Neural crest cell (in vitro differentiated cells): Measurements from ENCODE around the gene UBASH3B. TPM values are rescaled to one million over a fixed set of nuclear protein-coding genes. Genes with fewer than 3 reads are reported as not detected.

Source experiments
- DNase-seq: peaks from one replicate; pipeline ENCODE4 v3.0.0; 2021; ENCODE audit warnings: low read depth, mixed read lengths, low spot score
- H3K27ac Mint-ChIP-seq: one replicate; pipeline ENCODE4 v1.8.0; 2021; ENCODE audit warnings: mild to moderate bottlenecking, mixed read lengths; ENCODE audit not compliant: unreplicated experiment
- H3K27me3 Mint-ChIP-seq: 2 replicates; pipeline ENCODE4 v1.8.0; 2021; ENCODE audit warnings: low read depth, mild to moderate bottlenecking, mixed read lengths
- H3K36me3 Mint-ChIP-seq: 2 replicates; pipeline ENCODE4 v1.8.0; 2021; ENCODE audit warnings: low read depth, mild to moderate bottlenecking, mixed read lengths
- H3K4me1 Mint-ChIP-seq: 2 replicates; pipeline ENCODE4 v1.8.0; 2021; ENCODE audit warnings: mixed read lengths
- H3K4me3 Mint-ChIP-seq: one replicate; pipeline ENCODE4 v1.8.0; 2021; ENCODE audit warnings: mild to moderate bottlenecking, mixed read lengths
- H3K9me3 Mint-ChIP-seq: 2 replicates; pipeline ENCODE4 v1.8.0; 2021; ENCODE audit warnings: mixed read lengths
- CTCF ChIP-seq: fragments of 200-600 bp; sonication (generic); conservative IDR thresholded peaks from 2 replicates; pipeline ENCODE4 v1.5.0; 2021; ENCODE audit warnings: antibody characterized with exemption, mild to moderate bottlenecking
- total RNA-seq: library from RNA; stranded (reverse); gene quantifications from 2 replicates; pipeline ENCODE4 v1.2.1, GENCODE V29; 2021

The UBASH3B gene
- total RNA-seq, 1 donor from 2014 or later = 6.8 TPM

GRCh38 chr11:122671400-122671891 is 15.9 kb downstream of the UBASH3B start:
- Mint-ChIP-seq H3K36me3 (peaks cover 4% of the 10 kb centered on the region), H3K4me1 (peaks cover 16% of the 10 kb centered on the region), H3K4me3 (no peak overlapping the region), H3K27me3 (no peaks in the 10 kb centered on the region), H3K27ac (peak overlapping the region; percentile 14), H3K9me3 (peaks cover 4% of the 10 kb centered on the region)
- no peak for TF ChIP-seq CTCF
- no peak for DNase-seq

GRCh38 chr11:122672892-122673291 is 17.4 kb downstream of the UBASH3B start:
- no peak overlapping the region for H3K4me3 Mint-ChIP-seq
- DNase-seq = no peak
- H3K4me1 Mint-ChIP-seq = peaks cover 21% of the 10 kb centered on the region
- H3K9me3 Mint-ChIP-seq = peaks cover 4% of the 10 kb centered on the region
- no peak for TF ChIP-seq CTCF
- H3K27ac Mint-ChIP-seq = peak overlapping the region; percentile 81
- peaks cover 4% of the 10 kb centered on the region for H3K36me3 Mint-ChIP-seq
- H3K27me3 Mint-ChIP-seq = no peaks in the 10 kb centered on the region

GRCh38 chr11:122673701-122674100 is 18.2 kb downstream of the UBASH3B start:
- peaks cover 4% of the 10 kb centered on the region for H3K36me3 Mint-ChIP-seq
- H3K4me3 Mint-ChIP-seq = no peak overlapping the region
- no peaks in the 10 kb centered on the region for H3K27me3 Mint-ChIP-seq
- peak overlapping the region; percentile 13 for H3K27ac Mint-ChIP-seq
- DNase-seq = no peak
- H3K4me1 Mint-ChIP-seq = peaks cover 21% of the 10 kb centered on the region
- peaks cover 4% of the 10 kb centered on the region for H3K9me3 Mint-ChIP-seq
- no peak for TF ChIP-seq CTCF

- H3K9me3 Mint-ChIP-seq = no peaks in the 10 kb centered on the region
- peaks cover 21% of the 10 kb centered on the region for H3K4me1 Mint-ChIP-seq
- no peak overlapping the region for H3K27ac Mint-ChIP-seq
- H3K36me3 Mint-ChIP-seq = no peaks in the 10 kb centered on the region
- H3K4me3 Mint-ChIP-seq = no peak overlapping the region
- no peak for DNase-seq
- no peaks in the 10 kb centered on the region for H3K27me3 Mint-ChIP-seq
- TF ChIP-seq CTCF = no peak
Observed at GRCh38 chr11:122676638-122677037, 21.1 kb downstream of the UBASH3B start.

GRCh38 chr11:122677256-122677655 is 21.7 kb downstream of the UBASH3B start:
- peaks cover 22% of the 10 kb centered on the region for H3K4me1 Mint-ChIP-seq
- no peak overlapping the region for H3K4me3 Mint-ChIP-seq
- H3K9me3 Mint-ChIP-seq = no peaks in the 10 kb centered on the region
- no peak overlapping the region for H3K27ac Mint-ChIP-seq
- TF ChIP-seq CTCF = no peak
- no peaks in the 10 kb centered on the region for H3K36me3 Mint-ChIP-seq
- no peaks in the 10 kb centered on the region for H3K27me3 Mint-ChIP-seq
- DNase-seq = no peak
